HG02763 (cell line): ENCODE data around the gene PTK7.
"Not testable (repeated sequence)": the region's sequence is repeated elsewhere in the genome, so short reads cannot be mapped to it uniquely, and the experiment has no call there.

Experiments
- ATAC-seq: cut with Tn5 transposase; IDR thresholded peaks from one replicate; pipeline ENCODE4 v1.9.1; 2021; ENCODE audit warnings: mild to moderate bottlenecking, moderate library complexity; ENCODE audit not compliant: unreplicated experiment

Gene PTK7

GRCh38 chr6:43075670-43076463 is at the start of gene PTK7:
Gene PTK7, plus strand, starts transcription at chr6:43076314. Its CDS starts 175 bp downstream, at chr6:43076489.
- ATAC-seq = no peak

- ATAC-seq = no peak
These were observed 49.7 kb upstream of the PTK7 start for GRCh38 chr6:43026365-43026764.

DNA sequence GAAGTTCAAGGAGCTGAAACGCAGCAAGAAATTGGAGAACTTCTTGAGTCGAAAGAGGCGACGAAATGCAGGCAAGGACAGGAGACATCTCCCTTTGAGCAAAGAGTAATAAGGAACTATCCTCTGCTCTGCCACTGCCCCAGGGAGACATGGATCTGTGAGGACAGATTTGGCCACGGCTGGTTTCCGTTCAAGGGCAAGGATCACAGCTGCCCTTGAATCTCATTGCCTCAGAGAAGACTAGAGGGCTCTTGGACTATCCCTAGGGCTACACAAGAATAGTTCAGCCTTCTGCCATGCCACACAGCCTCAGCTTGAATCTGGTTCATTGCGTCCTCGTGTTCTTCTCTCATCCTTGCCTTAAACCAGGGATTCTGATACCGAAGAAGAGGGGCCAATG is 47.0 kb upstream of the PTK7 start:
- ATAC-seq = no peak

- no peak for ATAC-seq
These were observed 43.8 kb upstream of the PTK7 start for GRCh38 chr6:43032326-43032725.

- no peak for ATAC-seq
These were observed 42.5 kb upstream of the PTK7 start for GRCh38 chr6:43033496-43034189.

- no peak for ATAC-seq
These were observed 42.0 kb upstream of the PTK7 start for GRCh38 chr6:43034190-43034525.

DNA sequence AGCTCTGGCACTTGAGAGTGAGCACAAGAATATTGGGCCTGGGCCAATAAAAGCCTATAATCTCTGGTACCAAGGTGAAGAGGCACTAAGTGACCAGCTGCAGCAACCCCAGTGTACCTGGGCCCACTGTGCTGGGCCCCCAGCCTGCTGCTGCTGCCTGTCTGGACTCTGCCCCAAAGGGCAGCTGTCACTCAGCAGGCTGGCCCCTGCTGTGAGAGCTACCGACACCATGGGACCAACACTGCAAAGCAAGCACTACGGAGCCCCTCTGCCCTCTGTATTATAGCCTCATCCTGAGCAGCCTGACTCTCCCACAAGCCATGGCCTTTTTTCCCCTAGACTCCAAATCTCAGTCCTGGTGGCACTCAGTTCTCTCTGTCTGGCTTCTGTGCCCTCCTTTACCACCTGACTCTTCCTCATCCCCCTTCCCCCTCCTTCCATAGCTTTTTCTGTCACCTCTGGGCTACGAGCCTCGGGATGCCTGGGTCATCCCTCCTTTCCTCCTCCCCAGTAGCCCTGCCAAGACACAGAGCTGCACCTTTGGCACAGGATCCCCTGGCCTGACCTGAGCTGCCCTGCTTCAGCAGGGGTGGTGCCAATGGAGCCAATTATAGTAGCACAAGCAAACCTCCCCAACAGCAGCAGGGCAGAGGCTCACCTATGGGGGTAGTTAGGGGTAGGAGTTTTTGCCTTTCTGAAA is 40.5 kb upstream of the PTK7 start:
- no peak for ATAC-seq

GRCh38 chr6:43036712-43037111 is 39.4 kb upstream of the PTK7 start:
- no peak for ATAC-seq

GRCh38 chr6:43037197-43037596 is 38.9 kb upstream of the PTK7 start:
- no peak for ATAC-seq

GRCh38 chr6:43037706-43038105 is 38.4 kb upstream of the PTK7 start:
- no peak for ATAC-seq

DNA sequence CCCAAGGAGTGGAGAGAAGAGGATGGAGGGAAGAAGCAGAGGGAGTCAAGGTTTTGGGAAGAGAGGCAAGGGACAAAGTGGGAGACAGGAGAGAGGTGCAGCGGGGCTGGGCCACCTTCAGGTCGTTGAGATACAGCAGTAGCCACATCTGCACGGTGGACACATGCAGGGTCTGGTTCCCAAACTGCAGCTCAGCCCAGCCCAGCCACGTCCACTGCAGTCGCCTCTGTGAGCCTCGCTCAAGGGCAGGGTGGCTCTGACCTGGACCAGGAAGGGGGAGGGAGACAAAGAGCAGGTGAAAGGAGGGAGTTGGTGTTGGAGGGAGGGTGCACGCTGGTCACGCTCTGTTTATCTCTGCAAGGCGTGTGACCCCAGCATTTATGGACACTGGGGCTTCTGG is 37.4 kb upstream of the PTK7 start:
- no peak for ATAC-seq

GRCh38 chr6:43040542-43041257 is 35.4 kb upstream of the PTK7 start:
- ATAC-seq = no peak

DNA sequence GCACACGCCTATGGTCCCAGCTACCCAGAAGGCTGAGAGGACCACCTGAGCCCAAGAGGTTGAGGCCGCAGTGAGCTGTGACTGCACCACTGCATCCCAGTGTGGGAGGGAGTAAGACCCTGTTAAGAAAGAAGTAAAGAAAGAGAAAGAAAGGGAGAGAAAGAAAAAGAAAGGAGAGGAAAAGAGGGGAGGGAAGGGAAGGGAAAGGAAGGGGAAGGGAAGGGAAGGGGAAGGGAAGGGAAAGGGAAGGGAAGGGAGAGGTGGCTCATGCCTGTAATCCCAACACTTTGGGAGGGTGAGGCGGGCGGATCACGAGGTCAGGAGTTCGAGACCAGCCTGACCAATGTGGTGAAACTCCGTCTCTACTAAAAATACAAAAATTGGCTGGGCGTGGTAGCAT is 34.6 kb upstream of the PTK7 start:
- ATAC-seq = not testable (repeated sequence)

DNA sequence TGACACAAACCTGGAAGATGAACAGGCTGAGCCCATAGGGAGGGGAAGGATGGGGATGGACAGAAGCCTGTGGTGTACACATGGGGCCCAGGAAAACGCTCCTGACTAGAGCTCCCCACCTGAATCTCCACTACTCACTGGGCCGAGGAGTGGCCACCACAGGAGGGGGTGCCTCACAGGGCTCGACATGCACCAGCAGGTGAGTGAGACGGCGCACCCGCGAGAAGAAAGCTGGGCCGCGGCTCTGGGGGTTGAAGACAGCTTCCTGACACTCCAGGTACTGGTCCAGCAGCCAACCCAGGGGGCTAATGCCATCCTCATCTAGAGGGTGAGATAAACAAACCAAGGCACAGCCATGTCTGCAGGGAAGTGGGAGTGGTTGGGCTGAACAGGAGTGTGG is 32.8 kb upstream of the PTK7 start:
- ATAC-seq = no peak

DNA sequence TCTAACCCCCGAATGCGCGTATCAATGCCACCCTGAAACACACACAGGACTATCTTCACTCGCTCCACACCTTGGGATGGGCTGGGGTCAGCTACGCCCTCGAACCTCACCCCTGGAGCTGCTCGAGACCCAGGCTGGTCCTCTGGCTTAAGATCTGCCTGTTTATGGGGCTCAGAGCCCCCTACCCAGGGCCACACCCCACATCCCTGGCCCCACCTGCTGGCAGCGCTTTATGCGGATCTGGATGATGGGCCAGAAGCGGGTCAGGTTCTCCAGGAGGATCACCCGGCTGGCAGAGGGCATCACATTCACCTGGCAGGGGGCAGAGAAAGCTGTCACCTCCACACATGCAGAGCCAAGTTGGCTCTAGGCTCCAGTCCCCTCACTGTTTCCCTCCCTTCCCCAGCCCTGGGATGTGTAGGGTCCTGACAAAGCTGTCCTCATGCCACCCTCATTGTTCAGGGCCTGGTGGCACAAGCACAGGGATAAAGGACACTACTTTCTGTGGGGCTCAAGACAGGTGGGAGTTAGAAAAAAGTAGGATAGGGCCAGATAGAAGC is 30.7 kb upstream of the PTK7 start:
- ATAC-seq = no peak

GRCh38 chr6:43047998-43048397 is 28.1 kb upstream of the PTK7 start:
- no peak for ATAC-seq

GRCh38 chr6:43050981-43051380 is 25.1 kb upstream of the PTK7 start:
- no peak for ATAC-seq

- ATAC-seq = no peak
These were observed 23.8 kb upstream of the PTK7 start for GRCh38 chr6:43052225-43052841.

- ATAC-seq = peak; percentile 11
These were observed 23.1 kb upstream of the PTK7 start for GRCh38 chr6:43052842-43053544.
